ENCODE results near the gene CD38.
"Not testable (repeated sequence)": the region's sequence is repeated elsewhere in the genome, so short reads cannot be mapped to it uniquely, and the experiment has no call there.

Gene CD38

GRCh38 chr4:15778289-15779241 is at the start of gene CD38:
Gene CD38 (plus strand): TSS chr4:15778328. CDS start chr4:15778415, 87 bp downstream.
- no peak for DNase-seq

GRCh38 chr4:15729910-15730533 is 48.1 kb upstream of the CD38 start:
- peak; percentile 3 to 34 for DNase-seq

GRCh38 chr4:15733061-15733460 is 45.1 kb upstream of the CD38 start:
- not testable (repeated sequence) for DNase-seq

GRCh38 chr4:15735536-15735935 is 42.6 kb upstream of the CD38 start:
- DNase-seq = no peak

- no peak for DNase-seq
These were observed 41.5 kb upstream of the CD38 start for GRCh38 chr4:15736514-15737050.

- no peak for DNase-seq
These were observed 40.9 kb upstream of the CD38 start for GRCh38 chr4:15737255-15737654.

- no peak for DNase-seq
These were observed 39.3 kb upstream of the CD38 start for GRCh38 chr4:15738877-15739276.

GRCh38 chr4:15740764-15741404 is 37.2 kb upstream of the CD38 start:
- DNase-seq = no peak

GRCh38 chr4:15742083-15742582 is 36.0 kb upstream of the CD38 start:
- no peak for DNase-seq

GRCh38 chr4:15742637-15743036 is 35.5 kb upstream of the CD38 start:
- DNase-seq = no peak

GRCh38 chr4:15744016-15744545 is 34.0 kb upstream of the CD38 start:
- no peak for DNase-seq

GRCh38 chr4:15746110-15746509 is 32.0 kb upstream of the CD38 start:
- no peak for DNase-seq

GRCh38 chr4:15749001-15749400 is 29.1 kb upstream of the CD38 start:
- DNase-seq = no peak

- DNase-seq = no peak
These were observed 27.0 kb upstream of the CD38 start for GRCh38 chr4:15751153-15751552.

GRCh38 chr4:15753081-15753480 is 25.0 kb upstream of the CD38 start:
- no peak for DNase-seq

- no peak for DNase-seq
These were observed 24.3 kb upstream of the CD38 start for GRCh38 chr4:15753786-15754185.

GRCh38 chr4:15754323-15754722 is 23.8 kb upstream of the CD38 start:
- no peak for DNase-seq

- DNase-seq = no peak
These were observed 22.6 kb upstream of the CD38 start for GRCh38 chr4:15755321-15756155.

GRCh38 chr4:15756361-15756861 is 21.7 kb upstream of the CD38 start:
- no peak for DNase-seq

- no peak for DNase-seq
These were observed 21.1 kb upstream of the CD38 start for GRCh38 chr4:15757054-15757453.

GRCh38 chr4:15758294-15758693 is 19.8 kb upstream of the CD38 start:
- DNase-seq = no peak

GRCh38 chr4:15762460-15762859 is 15.7 kb upstream of the CD38 start:
- DNase-seq = not testable (repeated sequence)

Measured in NCI-H526 (cell line).